H1 (cell line): Measurements from ENCODE around the gene SPIRE2. TPM values are rescaled to one million over a fixed set of nuclear protein-coding genes. Genes with fewer than 3 reads are reported as not detected.

Experiments
- CTCF ChIA-PET: fragments of 300-600 bp; sonication (Branson Sonifier 250); formaldehyde crosslinking; loops from one replicate; lab custom pipeline; 2021; ENCODE audit not compliant: partially characterized antibody; lab: Charles Lee
- POLR2A ChIA-PET: fragments of 300-600 bp; sonication (Branson Sonifier 250); formaldehyde crosslinking; loops from one replicate; lab custom pipeline; 2021; ENCODE audit warnings: inconsistent platforms; ENCODE audit not compliant: partially characterized antibody; lab: Charles Lee
- DNase-seq, 2 experiments: peaks; one replicate each; pipeline versions ENCODE4 v3.0.0 to v3.0.0-alpha.2; 2010 to 2022; ENCODE audit warnings: low spot score in 2 of 2, low read depth in 1 of 2, mixed read lengths in 1 of 2
- FAIRE-seq: peaks from 2 replicates; lab custom pipeline; 2011; peaks lifted over from hg19 to GRCh38; lab: Jason Lieb, UNC
- H2AFZ ChIP-seq: 2 replicates; pipeline ENCODE4 v1.8.1; 2012; ENCODE audit warnings: low read length, inconsistent platforms
- H2AK5ac ChIP-seq: 2 replicates; pipeline ENCODE4 v1.6.1; 2013; ENCODE audit warnings: low read depth, low read length
- H2BK120ac ChIP-seq: replicated peaks from 2 replicates; pipeline ENCODE3; 2013; ENCODE audit warnings: low read depth, low read length, inconsistent platforms
- H2BK12ac ChIP-seq: 2 replicates; pipeline ENCODE4 v1.6.1; 2013; ENCODE audit warnings: low read depth, low read length
- H2BK15ac ChIP-seq: 2 replicates; pipeline ENCODE4 v1.6.1; 2013; ENCODE audit warnings: low read length
- H2BK20ac ChIP-seq: 2 replicates; pipeline ENCODE4 v1.6.1; 2013; ENCODE audit warnings: low read length
- H2BK5ac ChIP-seq: 2 replicates; pipeline ENCODE4 v1.6.1; 2013; ENCODE audit warnings: low read depth, low read length
- H3K14ac ChIP-seq: 2 replicates; pipeline ENCODE4 v1.6.1; 2013; ENCODE audit warnings: inconsistent platforms; ENCODE audit not compliant: insufficient read length
- H3K18ac ChIP-seq: 2 replicates; pipeline ENCODE4 v1.6.1; 2013; ENCODE audit warnings: low read length; ENCODE audit errors: extremely low read depth
- H3K23ac ChIP-seq: 2 replicates; pipeline ENCODE4 v1.6.1; 2013; ENCODE audit warnings: inconsistent platforms; ENCODE audit not compliant: insufficient read length
- H3K23me2 ChIP-seq: 2 replicates; pipeline ENCODE4 v1.6.1; 2013; ENCODE audit warnings: low read depth, low read length
- H3K27ac ChIP-seq: 2 replicates; pipeline ENCODE4 v1.6.1; 2011; ENCODE audit warnings: low read depth, low read length, inconsistent platforms
- H3K27me3 ChIP-seq, 4 experiments: replicated peaks in 1 of 4; 1 replicate in 1 of 4; 2 replicates in 3 of 4; pipeline versions ENCODE4 v1.6.1 to v1.8.1; 2011 to 2013; ENCODE audit warnings: low read length in 3 of 4, mild to moderate bottlenecking in 3 of 4, inconsistent platforms in 2 of 4, mixed read lengths in 2 of 4, moderate library complexity in 1 of 4; ENCODE audit not compliant: control insufficient read depth in 3 of 4, insufficient read depth in 3 of 4; ENCODE audit errors: extremely low read depth in 1 of 4
- H3K36me3 ChIP-seq, 4 experiments: 2 replicates each; pipeline versions ENCODE4 v1.6.1 to v1.8.1; 2011 to 2013; ENCODE audit warnings: mild to moderate bottlenecking in 4 of 4, low read length in 3 of 4, moderate library complexity in 2 of 4, control low read depth in 1 of 4, inconsistent platforms in 1 of 4; ENCODE audit not compliant: insufficient read depth in 4 of 4, control insufficient read depth in 2 of 4
- H3K4ac ChIP-seq: replicated peaks from 2 replicates; pipeline ENCODE3; 2013; ENCODE audit warnings: low read length, low read depth, mixed read lengths, inconsistent platforms; ENCODE audit not compliant: insufficient read length
- H3K4me1 ChIP-seq, 4 experiments: replicated peaks in 1 of 4; 1 replicate in 1 of 4; 2 replicates in 3 of 4; pipeline versions ENCODE4 v1.6.1 to v1.8.1; 2011 to 2013; ENCODE audit warnings: low read length in 3 of 4, inconsistent platforms in 2 of 4, mixed read lengths in 1 of 4; ENCODE audit not compliant: insufficient read depth in 4 of 4, control insufficient read depth in 3 of 4
- H3K4me2 ChIP-seq, 2 experiments: 2 replicates each; pipeline versions ENCODE4 v1.6.1 to v1.8.1; 2011 to 2013; ENCODE audit warnings: low read depth in 2 of 2, low read length in 2 of 2, control low read depth in 1 of 2, inconsistent platforms in 1 of 2, mild to moderate bottlenecking in 1 of 2; ENCODE audit not compliant: insufficient read depth in 1 of 2
- H3K4me3 ChIP-seq, 4 experiments: fragments of 200-600, 300-600 bp in 1 of 4; sonication (generic), shearing (Covaris generic), sonication (Bioruptor Twin) in 1 of 4; 2 replicates each; pipeline versions ENCODE4 v1.5.1 to v1.8.1; 2011 to 2016; ENCODE audit warnings: low read length in 4 of 4, low read depth in 3 of 4, control low read depth in 2 of 4, inconsistent platforms in 2 of 4, mild to moderate bottlenecking in 2 of 4, mixed read lengths in 1 of 4, moderate library complexity in 1 of 4; ENCODE audit not compliant: insufficient read depth in 2 of 4; ENCODE audit errors: extremely low read depth in 1 of 4
- H3K56ac ChIP-seq: replicated peaks from 2 replicates; pipeline ENCODE3; 2013; ENCODE audit warnings: low read depth, mild to moderate bottlenecking, mixed read lengths, low read length, inconsistent platforms; ENCODE audit not compliant: insufficient read length
- H3K79me1 ChIP-seq: 2 replicates; pipeline ENCODE4 v1.6.1; 2013; ENCODE audit warnings: low read depth, low read length, control low read depth
- H3K79me2 ChIP-seq, 2 experiments: 2 replicates each; pipeline versions ENCODE4 v1.6.1 to v1.8.1; 2012 to 2013; ENCODE audit warnings: low read length in 2 of 2, mild to moderate bottlenecking in 2 of 2, inconsistent platforms in 1 of 2; ENCODE audit not compliant: insufficient read depth in 2 of 2, control insufficient read depth in 1 of 2
- H3K9ac ChIP-seq, 4 experiments: replicated peaks in 1 of 4; 1 replicate in 1 of 4; 2 replicates in 3 of 4; pipeline versions ENCODE4 v1.6.1 to v1.8.1; 2011 to 2013; ENCODE audit warnings: low read depth in 3 of 4, low read length in 3 of 4, control low read depth in 2 of 4, mild to moderate bottlenecking in 2 of 4, moderate library complexity in 2 of 4, inconsistent platforms in 1 of 4; ENCODE audit errors: extremely low read depth in 1 of 4
- H3K9me3 ChIP-seq, 2 experiments: 2 replicates each; pipeline versions ENCODE4 v1.6.1 to v1.8.1; 2012 to 2013; ENCODE audit warnings: mild to moderate bottlenecking in 2 of 2, moderate library complexity in 2 of 2, control low read depth in 1 of 2, inconsistent platforms in 1 of 2, low read depth in 1 of 2, low read length in 1 of 2, mixed read lengths in 1 of 2; ENCODE audit not compliant: insufficient read depth in 2 of 2
- H4K20me1 ChIP-seq, 2 experiments: replicated peaks in 1 of 2; 2 replicates each; pipeline versions ENCODE3 to v1.8.1; 2011 to 2013; ENCODE audit warnings: inconsistent platforms in 2 of 2, low read length in 2 of 2, mild to moderate bottlenecking in 1 of 2; ENCODE audit not compliant: insufficient read depth in 2 of 2, control insufficient read depth in 1 of 2
- H4K5ac ChIP-seq: 2 replicates; pipeline ENCODE4 v1.6.1; 2013; ENCODE audit warnings: low read length, low read depth, mixed read lengths, inconsistent platforms; ENCODE audit not compliant: insufficient read length
- H4K8ac ChIP-seq: 2 replicates; pipeline ENCODE4 v1.8.0; 2013; ENCODE audit warnings: mild to moderate bottlenecking, moderate library complexity, low read length, inconsistent platforms; ENCODE audit not compliant: insufficient read depth; ENCODE audit errors: extremely low read depth
- H4K91ac ChIP-seq: replicated peaks from 2 replicates; pipeline ENCODE3; 2013; ENCODE audit warnings: low read length, mixed read lengths, inconsistent platforms; ENCODE audit not compliant: insufficient read length
- CHD2 ChIP-seq: IDR thresholded peaks from 2 replicates; pipeline ENCODE4 v1.6.1; 2012; ENCODE audit warnings: low read length, improper control_type of control experiment
- MAX ChIP-seq: IDR thresholded peaks from 2 replicates; pipeline ENCODE4 v1.6.1; 2012; ENCODE audit warnings: inconsistent platforms
- SP1 ChIP-seq: IDR thresholded peaks from 2 replicates; pipeline ENCODE4 v1.6.1; 2011; ENCODE audit warnings: low read depth, low read length
- WGBS, 2 experiments: shearing (Covaris generic) in 1 of 2; methylation state at CpG; one replicate each; pipeline versions ENCODE4 v1.1.6 to v1.1.7; 2013 to 2015; ENCODE audit warnings: low lambda C conversion rate in 2 of 2, mixed read lengths in 2 of 2, inconsistent platforms in 1 of 2, low coverage in 1 of 2, missing lambda C conversion rate in 1 of 2; ENCODE audit not compliant: insufficient replicate concordance in 2 of 2, insufficient coverage in 1 of 2, insufficient read length in 1 of 2; ENCODE audit errors: extremely low coverage in 1 of 2, missing lambda C conversion rate in 1 of 2; 5-methylcytosine and 5-hydroxymethylcytosine counted together
- polyA plus RNA-seq, 7 experiments: library from polyadenylated mRNA; depleted of rRNA in 3 of 7; stranded (reverse) in 5 of 7; unstranded in 2 of 7; fragments of >200 nt in 5 of 7; fragments of 200-250 nt in 2 of 7; gene quantifications; 1 replicate in 5 of 7; 2 replicates in 1 of 7; 4 replicates in 1 of 7; pipeline versions ENCODE4 v1.2.1 to v1.2.3, GENCODE V29; 2011 to 2013; ENCODE audit warnings: missing spikeins in 2 of 7, mixed read lengths in 2 of 7
- total RNA-seq: library from RNA; stranded (reverse); fragmentation: NEBNext Ultra II Directional; extraction: Animal tissue kit (Norgen Biotek cat#: 25700); gene quantifications from 2 replicates; pipeline ENCODE4 v1.2.1, GENCODE V29; 2021

Gene SPIRE2
- total and polyA plus RNA-seq, 2 of the 8 experiments (the other 6 are each of a cell fraction or from before 2014, with no cell fraction given) = 7.4 to 15.4 TPM

GRCh38 chr16:89815639-89816348, 12.5 kb upstream of the SPIRE2 start:
- Histone ChIP-seq H3K36me3 (peaks cover 0 to 9% (median 6%) of the 10 kb centered on the region in 4 experiments; a peak in 4 of 8 replicates), H2AK5ac (no peak overlapping the region), H2BK5ac (no peak overlapping the region), H3K79me1 (peaks cover 3% of the 10 kb centered on the region; the same call in 1 of the 2 replicates), H2BK12ac (no peak overlapping the region), H3K14ac (no peak overlapping the region), H3K23ac (no peak overlapping the region), H4K20me1 (peaks cover 2 to 4% of the 10 kb centered on the region in 2 experiments), H3K4me3 (peak overlapping the region; percentile 61 to 82 (median 66)), H3K27me3 (no peaks in the 10 kb centered on the region; a peak in 1 of 7 replicates), H3K9ac (peak overlapping the region; percentile 19 to 97 (median 65); a peak in 6 of 7 replicates), H3K79me2 (peaks cover 0 to 27% of the 10 kb centered on the region in 2 experiments; a peak in 2 of 4 replicates), H4K8ac (no peak overlapping the region), H3K23me2 (peaks cover 6% of the 10 kb centered on the region; the same call in 1 of the 2 replicates), H2BK15ac (no peak overlapping the region), H3K18ac (no peak overlapping the region; the same call in none of the 2 replicates), H3K4me1 (peaks cover 0 to 5% (median 0%) of the 10 kb centered on the region in 4 experiments; a peak in 3 of 7 replicates), H3K4ac (no peak overlapping the region), H2BK20ac (no peak overlapping the region), H3K9me3 (no peaks in the 10 kb centered on the region; a peak in 1 of 4 replicates), H3K4me2 (peak overlapping the region; percentile 51 to 71), H3K56ac (peak overlapping the region; percentile 46), H3K27ac (no peak overlapping the region), H4K5ac (no peak overlapping the region), H4K91ac (no peak overlapping the region), H2BK120ac (no peak overlapping the region), H2AFZ (no peak overlapping the region)
- DNase-seq (peak in 1 of 2 experiments; percentile 49), FAIRE-seq (no peak)
- ChIA-PET POLR2A (interaction anchor here (0.7 to 3.9 kb wide), 12 partner anchors 12 to 115 kb away, joined by 3 to 34 read pairs (median 4); partner anchors contain the start of genes SPIRE2, TUBB3 and VPS9D1), CTCF (interaction anchor here (1.1 to 5.2 kb wide), 2 partner anchors 45 to 110 kb away, joined by 4 to 25 read pairs; no protein-coding TSS in a partner anchor)
- no peak for TF ChIP-seq SP1
- TF ChIP-seq CHD2 = no peak
- 0 out of 2 replicates have a peak, but pooled peaks have one; percentile 9 for TF ChIP-seq MAX
- 15% methylated on average over 43 of the region's 65 CpGs; no CpG with 5 or more reads in 1 of the 2 experiments for WGBS, 2 experiments
